ENCODE data around the gene EID3. TPM values are rescaled to one million over a fixed set of nuclear protein-coding genes. Genes with fewer than 3 reads are reported as not detected.
"Not testable (repeated sequence)": the region's sequence is repeated elsewhere in the genome, so short reads cannot be mapped to it uniquely, and the experiment has no call there.

EID3 gene
- total and polyA plus RNA-seq, 3 donors from 2014 or later: 59.3 to 139 (median 63.0) TPM

DNA sequence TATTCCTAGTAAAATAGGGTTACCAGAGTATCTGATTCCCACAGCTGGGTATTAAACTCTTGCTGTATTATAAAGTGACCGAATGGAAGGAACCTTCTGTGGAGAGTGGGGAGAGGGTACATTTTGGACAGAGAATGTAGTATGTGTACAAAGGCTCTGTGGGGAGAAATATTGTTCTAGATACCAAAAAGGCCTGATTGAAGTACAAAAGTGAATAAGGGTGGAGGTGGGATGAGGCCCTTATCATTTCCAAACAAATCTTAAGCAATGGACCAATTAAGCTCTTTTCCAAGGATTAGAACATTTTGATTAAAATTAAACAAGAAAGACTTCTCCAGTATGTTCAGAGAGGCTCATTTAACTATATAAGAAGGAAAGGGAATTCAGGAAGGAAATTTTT lies 20.4 kb downstream of the EID3 start:
- no peak for DNase-seq
- H3K9me3 ChIP-seq: no peaks in the 10 kb centered on the region
- H3K4me3 ChIP-seq: no peak overlapping the region
- TF ChIP-seq POLR2A (IDR thresholded peaks at IDR 0.05) (no peak), CTCF (IDR thresholded peaks at IDR 0.05) (no peak)
- no peaks in the 10 kb centered on the region for H3K27me3 ChIP-seq
- intact Hi-C loops (cut with DNase I; ENCODE audit: low total_unique reads): no loop called here
- H3K27ac ChIP-seq: no peak overlapping the region
- no peaks in the 10 kb centered on the region for H3K36me3 ChIP-seq (ENCODE audit: low read depth, missing control alignments)
- WGBS, 2 donors: 75 to 79% methylated on average over 1 of the region's 1 CpG
- no peaks in the 10 kb centered on the region for H3K4me1 ChIP-seq

- WGBS, 2 donors: 98 to 100% methylated on average over 6 of the region's 6 CpGs
These were observed 24.7 kb downstream of the EID3 start for GRCh38 chr12:104328278-104328677.

GRCh38 chr12:104328790-104329189 lies 25.3 kb downstream of the EID3 start:
- no peak for TF ChIP-seq CTCF (IDR thresholded peaks at IDR 0.05)
- no peak for TF ChIP-seq POLR2A (IDR thresholded peaks at IDR 0.05)
- DNase-seq: no peak
- intact Hi-C loops (cut with DNase I; ENCODE audit: low total_unique reads): no loop called here
- Histone ChIP-seq H3K27ac (no peak overlapping the region), H3K27me3 (no peaks in the 10 kb centered on the region), H3K4me1 (no peaks in the 10 kb centered on the region), H3K36me3 (ENCODE audit: low read depth, missing control alignments) (no peaks in the 10 kb centered on the region), H3K9me3 (no peaks in the 10 kb centered on the region), H3K4me3 (no peak overlapping the region)
- WGBS, 2 donors: 90 to 91% methylated on average over 1 of the region's 1 CpG

More at GRCh38 chr12:104328278-104328677, 24.7 kb downstream of the EID3 start:
- H3K36me3 ChIP-seq (ENCODE audit: low read depth, missing control alignments); H3K4me3 ChIP-seq; H3K4me1 ChIP-seq; H3K27ac ChIP-seq; intact Hi-C loops (cut with DNase I; ENCODE audit: low total_unique reads); H3K27me3 ChIP-seq; H3K9me3 ChIP-seq; DNase-seq: not testable (repeated sequence)

- H3K4me3 ChIP-seq: no peak overlapping the region
- no peaks in the 10 kb centered on the region for H3K9me3 ChIP-seq
- no peak overlapping the region for H3K27ac ChIP-seq
- H3K36me3 ChIP-seq (ENCODE audit: low read depth, missing control alignments): no peaks in the 10 kb centered on the region
- no peak for DNase-seq
- H3K27me3 ChIP-seq: no peaks in the 10 kb centered on the region
- TF ChIP-seq CTCF (IDR thresholded peaks at IDR 0.05) (no peak), POLR2A (IDR thresholded peaks at IDR 0.05) (no peak)
- WGBS, 2 donors: 86 to 93% methylated on average over 5 of the region's 5 CpGs
- no peaks in the 10 kb centered on the region for H3K4me1 ChIP-seq
- intact Hi-C loops (cut with DNase I; ENCODE audit: low total_unique reads): no loop called here
These were observed 26.4 kb downstream of the EID3 start for GRCh38 chr12:104329707-104330532.

GRCh38 chr12:104331376-104331775 lies 27.8 kb downstream of the EID3 start:
- WGBS, 2 donors: 93% methylated on average over 2 of the region's 2 CpGs
- no peak for DNase-seq
- H3K27ac ChIP-seq: no peak overlapping the region
- intact Hi-C loops (cut with DNase I; ENCODE audit: low total_unique reads): no loop called here
- H3K9me3 ChIP-seq: no peaks in the 10 kb centered on the region
- H3K4me3 ChIP-seq: no peak overlapping the region
- H3K36me3 ChIP-seq (ENCODE audit: low read depth, missing control alignments): no peaks in the 10 kb centered on the region
- no peaks in the 10 kb centered on the region for H3K4me1 ChIP-seq
- TF ChIP-seq POLR2A (IDR thresholded peaks at IDR 0.05): no peak
- TF ChIP-seq CTCF (IDR thresholded peaks at IDR 0.05): no peak
- H3K27me3 ChIP-seq: no peaks in the 10 kb centered on the region

DNA sequence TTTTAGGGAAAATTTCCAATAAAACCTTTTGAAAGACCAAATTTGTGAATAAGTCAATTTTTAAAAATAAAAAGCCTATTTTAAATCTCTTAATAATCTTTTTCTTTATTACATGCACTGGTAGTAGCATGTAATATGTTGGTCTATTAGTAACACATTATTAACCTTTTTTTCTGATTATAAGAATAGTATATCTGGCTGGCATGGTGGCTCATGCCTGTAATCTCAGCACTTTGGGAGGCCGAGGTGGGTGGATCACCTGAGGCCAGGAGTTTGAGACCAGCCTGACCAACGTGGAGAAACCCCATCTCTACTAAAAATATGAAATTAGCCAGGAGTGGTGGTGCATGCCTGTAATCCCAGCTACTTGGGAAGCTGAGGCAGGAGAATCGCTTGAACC lies 28.7 kb downstream of the EID3 start:
- 90 to 95% methylated on average over 3 of the region's 3 CpGs for WGBS, 2 donors

More for the DNA sequence above, 28.7 kb downstream of the EID3 start:
- H3K4me1 ChIP-seq; H3K36me3 ChIP-seq (ENCODE audit: low read depth, missing control alignments); intact Hi-C loops (cut with DNase I; ENCODE audit: low total_unique reads); DNase-seq; H3K27ac ChIP-seq; H3K27me3 ChIP-seq; H3K4me3 ChIP-seq; H3K9me3 ChIP-seq: not testable (repeated sequence)
